Smooth muscle cell (in vitro differentiated cells): ENCODE measurements around the gene XCL1. TPM values are rescaled to one million over a fixed set of nuclear protein-coding genes. Genes with fewer than 3 reads are reported as not detected.
A peak's percentile ranks its signal among the peaks of the same experiment; 100 is the strongest.

Source experiments
- DNase-seq: peaks from one replicate; lab custom pipeline; 2025; ENCODE audit not compliant: unreplicated experiment; lab: John Stamatoyannopoulos, UW
- H2AFZ ChIP-seq: fragments of 200-600 bp; sonication (generic); 2 replicates; pipeline ENCODE4 v1.6.0; 2016; ENCODE audit warnings: antibody characterized with exemption, low read depth, mild to moderate bottlenecking
- H3F3A ChIP-seq: fragments of 200-600 bp; sonication (generic); 2 replicates; pipeline ENCODE4 v1.6.0; 2017; ENCODE audit warnings: antibody characterized with exemption, low read depth
- H3K27ac ChIP-seq: fragments of 200-600 bp; sonication (generic); 2 replicates; pipeline ENCODE4 v1.5.1; 2016; ENCODE audit warnings: low read depth, mild to moderate bottlenecking
- H3K27me3 ChIP-seq: fragments of 200-600 bp; sonication (generic); 2 replicates; pipeline ENCODE4 v1.6.1; 2016; ENCODE audit warnings: low read depth, mild to moderate bottlenecking
- H3K36me3 ChIP-seq: fragments of 200-600 bp; sonication (generic); 2 replicates; pipeline ENCODE4 v1.5.1; 2016; ENCODE audit warnings: low read depth
- H3K4me1 ChIP-seq: fragments of 200-600 bp; sonication (generic); 2 replicates; pipeline ENCODE4 v1.5.1; 2016; ENCODE audit warnings: low read depth
- H3K4me2 ChIP-seq: fragments of 200-600 bp; sonication (generic); 2 replicates; pipeline ENCODE4 v1.6.0; 2016; ENCODE audit warnings: mild to moderate bottlenecking
- H3K4me3 ChIP-seq: fragments of 200-600 bp; sonication (generic); 2 replicates; pipeline ENCODE4 v1.5.1; 2016; ENCODE audit warnings: mild to moderate bottlenecking
- H3K79me2 ChIP-seq: fragments of 200-600 bp; sonication (generic); 2 replicates; pipeline ENCODE4 v1.6.0; 2016; ENCODE audit warnings: low read depth, mild to moderate bottlenecking
- H3K9ac ChIP-seq: fragments of 200-600 bp; sonication (generic); 2 replicates; pipeline ENCODE4 v1.6.0; 2016; ENCODE audit warnings: low read depth
- H3K9me3 ChIP-seq: fragments of 200-600 bp; sonication (generic); replicated peaks from 2 replicates; pipeline ENCODE4 v1.5.1; 2016; ENCODE audit warnings: low read depth
- H4K20me1 ChIP-seq: fragments of 200-600 bp; sonication (generic); 2 replicates; pipeline ENCODE4 v1.6.0; 2016; ENCODE audit warnings: low read depth
- CTCF ChIP-seq: fragments of 200-600 bp; sonication (generic); IDR thresholded peaks from 2 replicates; pipeline ENCODE4 v1.5.1; 2017; ENCODE audit warnings: borderline replicate concordance, mild to moderate bottlenecking, antibody characterized with exemption; ENCODE audit not compliant: insufficient read depth, poor library complexity, severe bottlenecking
- WGBS: methylation state at CpG from one replicate; pipeline ENCODE4 v1.1.7; 2016; ENCODE audit warnings: low lambda C conversion rate; 5-methylcytosine and 5-hydroxymethylcytosine counted together
- polyA plus RNA-seq: library from polyadenylated mRNA; unstranded; fragments of >200 nt; fragmentation: Nextera tagmentation; extraction: Ambion mirVana; gene quantifications from 2 replicates; pipeline ENCODE4 v1.2.1, GENCODE V29; 2016
- total RNA-seq: library from RNA; depleted of rRNA; stranded (reverse); fragments of >200 nt; gene quantifications from 2 replicates; pipeline ENCODE4 v1.2.3, GENCODE V29; 2014

XCL1 gene
- total and polyA plus RNA-seq, 2 experiments from 2014 or later, result 0.45 TPM; not detected in 1

GRCh38 chr1:168617974-168618750 lies 41.8 kb downstream of the XCL1 start:
- whole genome bisulfite sequencing, result 85% methylated on average over 5 of the region's 5 CpGs
- Histone ChIP-seq H3K4me2 (no peak overlapping the region), H3F3A (peaks cover 10% of the 10 kb centered on the region), H2AFZ (no peak overlapping the region), H3K27me3 (no peaks in the 10 kb centered on the region), H3K4me1 (peaks cover 9% of the 10 kb centered on the region), H3K27ac (no peak overlapping the region), H3K9ac (no peak overlapping the region), H3K79me2 (no peaks in the 10 kb centered on the region), H4K20me1 (no peaks in the 10 kb centered on the region), H3K36me3 (no peaks in the 10 kb centered on the region), H3K4me3 (no peak overlapping the region), H3K9me3 (no peaks in the 10 kb centered on the region)
- DNase-seq, result no peak
- no peak for TF ChIP-seq CTCF

- Histone ChIP-seq H3K27ac (no peak overlapping the region), H3K36me3 (no peaks in the 10 kb centered on the region), H3K9me3 (no peaks in the 10 kb centered on the region), H2AFZ (no peak overlapping the region), H3K4me3 (no peak overlapping the region), H3F3A (peaks cover 14% of the 10 kb centered on the region), H3K9ac (no peak overlapping the region), H3K4me1 (peaks cover 9% of the 10 kb centered on the region), H4K20me1 (no peaks in the 10 kb centered on the region), H3K79me2 (no peaks in the 10 kb centered on the region), H3K4me2 (no peak overlapping the region), H3K27me3 (no peaks in the 10 kb centered on the region)
- no peak for TF ChIP-seq CTCF
- WGBS, result 94% methylated on average over 2 of the region's 2 CpGs
- no peak for DNase-seq
These were observed 42.5 kb downstream of the XCL1 start for GRCh38 chr1:168618886-168619285.

- peak overlapping the region; percentile 44 for H3K4me2 ChIP-seq
- no peaks in the 10 kb centered on the region for H3K79me2 ChIP-seq
- H3F3A ChIP-seq, result peaks cover 14% of the 10 kb centered on the region
- H3K4me1 ChIP-seq, result peaks cover 6% of the 10 kb centered on the region
- 9% methylated on average over 1 of the region's 1 CpG for WGBS
- H4K20me1 ChIP-seq, result no peaks in the 10 kb centered on the region
- no peaks in the 10 kb centered on the region for H3K9me3 ChIP-seq
- H3K27me3 ChIP-seq, result no peaks in the 10 kb centered on the region
- no peak for DNase-seq
- no peak overlapping the region for H3K4me3 ChIP-seq
- H3K27ac ChIP-seq, result peak overlapping the region; percentile 70
- H3K36me3 ChIP-seq, result no peaks in the 10 kb centered on the region
- TF ChIP-seq CTCF, result no peak
- H3K9ac ChIP-seq, result no peak overlapping the region
- no peak overlapping the region for H2AFZ ChIP-seq
These were observed 45.0 kb downstream of the XCL1 start for GRCh38 chr1:168621356-168621755.
